Measurements from ENCODE around the gene OGA. TPM values are rescaled to one million over a fixed set of nuclear protein-coding genes. Genes with fewer than 3 reads are reported as not detected.

Gene OGA
- total and polyA plus RNA-seq, 2 donors (not counting 3 experiments of a cell fraction or from before 2014, with no cell fraction given): 30.8 to 118 TPM

GRCh38 chr10:101783736-101784118, 34.5 kb downstream of the OGA start:
- Histone ChIP-seq H3K9ac (replicated peaks; ENCODE audit: extremely low read depth, insufficient read depth, low read length) (peak overlapping the region; percentile 65), H4K20me1 (replicated peaks; ENCODE audit: control insufficient read depth, extremely low read depth, insufficient read depth, low read length) (no peaks in the 10 kb centered on the region), H3K4me3 (replicated peaks in 1 of 3; ENCODE audit: insufficient read depth in 1 of 3, low read depth in 1 of 3, low read length in 3 of 3) (peak overlapping the region; percentile 68 to 73 (median 71)), H3K4me2 (ENCODE audit: insufficient read depth, low read length) (peak overlapping the region; percentile 64), H3K4me1 (ENCODE audit: control insufficient read depth, extremely low read depth, insufficient read depth, low read length) (peaks cover 23% of the 10 kb centered on the region), H3K36me3 (ENCODE audit: control insufficient read depth in 2 of 2, extremely low read depth in 1 of 2, insufficient read depth in 2 of 2, low read length in 2 of 2) (peaks cover 12 to 16% of the 10 kb centered on the region in 2 experiments), H3K9me3 (replicated peaks; ENCODE audit: control insufficient read depth, insufficient read depth, low read length) (no peaks in the 10 kb centered on the region), H3K9me1 (replicated peaks; ENCODE audit: control insufficient read depth, extremely low read depth, insufficient read depth, low read length) (no peaks in the 10 kb centered on the region), H3K27me3 (ENCODE audit: control insufficient read depth in 2 of 2, insufficient read depth in 2 of 2, low read length in 2 of 2) (peaks cover 0 to 5% of the 10 kb centered on the region in 2 experiments), H3K27ac (ENCODE audit: insufficient read depth, low read depth, low read length) (peak overlapping the region; percentile 27), H2AFZ (ENCODE audit: low read depth, low read length) (no peak overlapping the region), H3K79me2 (ENCODE audit: control insufficient read depth, insufficient read depth, low read length) (peaks cover 7% of the 10 kb centered on the region)
- BruUV-seq (replicated peaks): TSS peak; percentile 27
- intact Hi-C loops (cut with micrococcal nuclease): loop anchor here (5.0 kb wide), 2 partner anchors 34 to 86 kb away; partner anchors contain the start of genes FBXW4 and OGA
- ChIA-PET POLR2A (interaction anchor here (0.6 to 1.1 kb wide), 2 partner anchors 35 to 224 kb away, joined by 4 to 9 read pairs; partner anchors contain the start of gene OGA), CTCF (interaction anchor here (1.1 to 5.8 kb wide), 6 partner anchors 12 to 570 kb away, joined by 3 to 193 read pairs (median 5); no protein-coding TSS in a partner anchor)
- dilution Hi-C loops (cut with MboI; ENCODE audit: extremely low pct_ligation_motif_present, low sequenced_read_pairs): no loop called here
- DNase-seq (ENCODE audit: low read depth, low spot score): no peak
- TF ChIP-seq FOS (IDR thresholded peaks at IDR 0.05; ENCODE audit: borderline replicate concordance, insufficient read depth, low read length) (no peak), POLR2AphosphoS5 (IDR thresholded peaks at IDR 0.05; ENCODE audit: insufficient read depth, low read depth, low read length) (no peak), CTCF (IDR thresholded peaks at IDR 0.05; ENCODE audit: extremely low read depth in 1 of 2, insufficient read depth in 1 of 2, low read depth in 1 of 2, low read length in 2 of 2) (no peak), JUN (IDR thresholded peaks at IDR 0.05; ENCODE audit: borderline replicate concordance, insufficient read depth, insufficient read length, low read depth) (no peak), GATA2 (IDR thresholded peaks at IDR 0.05; ENCODE audit: insufficient read depth, insufficient read length, low read depth, low read length) (no peak), MYC (IDR thresholded peaks at IDR 0.05; ENCODE audit: low read depth, low read length) (no peak), EZH2 (IDR thresholded peaks at IDR 0.05; ENCODE audit: borderline replicate concordance, low read depth, low read length, severe bottlenecking) (no peak)
- FAIRE-seq: no peak
